SKM-1 treated with dmso at 0.1 percent for 144 hours (cell line): ENCODE measurements around the gene PROSER3.

Experiments
- DNase-seq: peaks from one replicate; lab custom pipeline; 2025; ENCODE audit not compliant: unreplicated experiment; lab: John Stamatoyannopoulos, UW

PROSER3 gene

DNA sequence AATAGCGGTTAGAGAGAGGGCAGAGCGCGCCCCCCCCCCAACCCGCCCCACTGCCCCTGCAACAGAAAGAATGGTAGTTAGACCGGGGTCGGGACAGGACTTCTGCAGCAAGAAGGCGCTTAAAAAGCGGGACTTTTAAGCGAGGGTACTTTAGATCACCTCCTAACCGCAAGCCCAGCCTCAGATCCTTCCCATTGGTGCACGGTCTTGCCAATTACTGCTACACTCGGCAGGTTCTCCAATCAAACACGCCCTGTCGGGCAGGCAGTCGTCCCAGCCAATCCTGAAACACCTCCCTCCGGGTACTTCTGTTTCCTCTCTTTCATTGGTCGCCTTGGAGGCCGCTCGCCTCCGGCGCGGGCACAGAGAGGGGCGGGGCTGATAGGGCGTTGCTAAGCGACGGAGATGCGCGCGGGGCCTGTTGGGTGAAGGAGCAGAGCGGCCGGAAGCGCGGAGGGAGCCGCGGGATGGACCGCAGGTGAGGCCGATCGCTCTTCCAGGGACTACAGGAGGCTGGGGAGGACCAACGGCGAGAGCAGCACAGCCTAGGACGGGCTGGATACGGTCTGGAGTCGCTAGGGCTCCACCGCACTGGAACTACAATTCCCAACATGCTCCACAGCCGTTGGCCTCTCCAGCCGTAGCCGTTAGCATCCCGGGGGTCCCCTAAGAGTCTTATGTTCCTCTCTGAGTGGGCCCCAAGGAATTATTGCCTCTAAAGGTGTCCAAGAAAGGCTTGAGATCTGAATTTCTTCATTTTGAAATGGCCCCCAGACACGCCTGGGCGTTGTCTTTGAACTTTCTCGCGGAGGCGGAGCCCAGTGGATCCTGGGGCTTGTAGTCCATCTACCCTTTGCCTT is at the start of gene PROSER3:
Gene PROSER3 (plus strand): TSS at position 428 of the 860 bp plus-strand sequence. CDS start 40 bp downstream, at position 468.
- peak; percentile 99 for DNase-seq

DNA sequence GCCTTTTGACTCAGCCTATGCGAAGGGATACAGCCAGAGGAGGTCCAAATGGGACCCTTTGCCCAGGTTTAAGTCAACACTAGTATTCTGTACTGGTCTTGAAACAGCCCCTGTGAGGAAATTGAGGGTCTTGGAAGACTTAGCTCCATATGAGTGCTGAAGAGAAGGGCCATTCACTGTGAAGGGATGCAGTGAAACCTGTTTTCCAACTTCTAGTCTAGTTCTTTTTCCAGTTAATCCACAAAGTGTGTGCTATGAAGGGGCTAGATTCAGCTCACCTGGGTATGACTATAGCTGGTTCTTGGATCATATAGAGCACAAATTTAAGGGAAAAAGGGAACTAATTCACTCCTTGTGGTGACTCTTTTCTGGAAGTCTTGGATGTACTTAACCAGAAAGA is 49.6 kb upstream of the PROSER3 start:
- DNase-seq = no peak

DNA sequence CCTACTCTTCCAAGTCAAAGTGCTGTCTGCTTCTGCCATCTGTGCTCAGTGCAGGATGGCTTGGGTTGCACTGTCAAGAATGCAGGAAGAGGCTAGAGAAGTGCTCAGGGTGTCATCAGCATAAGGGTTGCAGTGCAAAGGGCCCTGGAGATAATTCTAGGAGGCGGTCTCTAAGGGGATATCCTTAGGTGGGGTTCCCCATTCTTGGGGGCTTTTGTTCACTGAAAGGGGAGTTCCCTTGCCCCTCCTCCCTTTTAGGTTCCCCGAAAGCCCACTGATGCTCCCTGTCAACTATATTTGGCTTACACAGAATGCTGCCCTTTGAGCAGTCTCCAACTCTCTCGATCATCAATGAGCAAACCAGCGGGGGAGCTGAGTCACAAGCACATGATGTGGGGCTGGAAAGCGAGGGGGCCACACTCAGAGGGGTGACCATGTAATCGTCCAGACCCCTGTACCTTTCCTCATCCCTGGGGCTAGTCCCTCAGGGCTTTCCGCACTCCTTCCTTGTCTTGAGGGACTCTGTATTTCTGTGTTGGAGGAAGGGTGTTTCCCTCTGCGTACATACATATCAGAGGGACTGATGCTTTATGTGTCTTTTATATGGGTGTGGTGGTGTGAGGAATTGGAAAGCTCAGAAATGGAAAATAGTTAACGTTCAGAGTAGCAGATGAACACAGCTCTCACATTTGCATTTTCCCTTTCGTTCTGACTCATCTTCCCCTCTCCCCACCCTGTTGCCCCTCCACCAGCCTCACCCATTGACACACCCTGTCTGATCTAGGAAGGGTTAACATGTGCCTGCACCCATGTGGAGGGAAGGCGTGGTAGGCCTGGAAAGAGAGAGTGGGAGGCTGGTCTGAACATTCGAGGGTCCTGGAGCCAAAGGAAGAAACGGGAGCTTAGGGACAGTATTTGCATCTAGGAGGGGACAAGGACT is 46.9 kb upstream of the PROSER3 start:
- no peak for DNase-seq

DNA sequence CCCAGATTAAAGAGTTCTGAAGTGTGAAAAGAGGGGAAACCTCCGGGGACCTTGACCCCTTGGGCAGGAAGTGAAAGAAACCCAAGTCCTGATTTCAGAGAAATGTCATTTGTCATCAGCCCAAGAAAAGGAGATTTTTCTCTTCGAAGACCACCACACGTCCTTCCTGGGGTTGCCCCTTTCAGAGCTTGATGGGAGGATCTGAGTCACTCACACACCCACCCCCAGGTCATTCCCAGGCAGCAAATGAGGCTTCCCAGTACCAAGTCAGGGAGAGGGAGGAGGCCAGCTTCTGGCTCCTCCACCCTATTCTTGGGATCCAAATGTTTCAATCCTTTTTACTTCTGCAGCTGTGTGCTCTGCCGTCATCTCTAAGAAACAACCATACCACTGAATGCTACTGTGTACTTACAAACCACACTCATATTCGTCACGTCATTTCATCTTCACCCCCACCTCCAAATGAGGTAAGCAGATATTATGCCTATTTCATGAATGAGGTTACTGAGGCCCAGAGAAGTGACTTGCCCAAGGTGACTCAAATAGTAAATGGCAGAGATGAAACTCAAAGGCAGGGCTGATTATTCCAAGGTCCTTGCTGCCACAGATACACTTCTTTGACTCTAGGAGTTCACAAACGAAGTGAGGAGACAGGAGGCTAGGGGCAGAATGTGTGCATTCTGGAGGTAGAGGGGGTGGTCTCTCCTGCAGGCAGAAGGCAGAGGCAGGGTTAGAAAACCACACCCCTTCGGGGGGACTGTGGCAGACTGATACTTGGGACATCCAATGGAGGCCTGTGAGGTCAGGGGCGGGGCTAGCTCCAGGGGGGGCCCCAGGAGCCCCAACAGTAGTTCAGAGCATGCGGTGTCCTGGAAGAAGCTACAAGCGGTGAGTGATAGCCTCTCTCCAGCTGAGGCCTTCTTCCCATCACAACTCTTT is 45.1 kb upstream of the PROSER3 start:
- DNase-seq = no peak

DNA sequence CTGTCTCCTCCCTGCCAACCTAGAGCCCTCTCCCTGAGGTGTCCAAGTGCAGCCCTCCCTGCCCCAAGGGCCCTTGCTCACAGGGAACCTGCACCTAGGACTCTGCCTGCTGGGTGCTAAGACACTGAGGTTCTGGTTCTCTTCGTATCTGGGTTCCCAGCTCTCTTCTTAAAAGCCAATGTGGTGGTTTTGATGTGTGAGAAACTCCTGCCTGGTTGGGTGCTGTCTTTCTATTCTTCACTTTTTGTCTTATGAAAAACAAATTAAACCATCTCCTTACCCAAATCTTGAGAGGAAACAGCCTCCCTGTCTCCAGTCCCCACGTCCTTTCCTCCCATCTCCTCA is 44.5 kb upstream of the PROSER3 start:
- no peak for DNase-seq

DNA sequence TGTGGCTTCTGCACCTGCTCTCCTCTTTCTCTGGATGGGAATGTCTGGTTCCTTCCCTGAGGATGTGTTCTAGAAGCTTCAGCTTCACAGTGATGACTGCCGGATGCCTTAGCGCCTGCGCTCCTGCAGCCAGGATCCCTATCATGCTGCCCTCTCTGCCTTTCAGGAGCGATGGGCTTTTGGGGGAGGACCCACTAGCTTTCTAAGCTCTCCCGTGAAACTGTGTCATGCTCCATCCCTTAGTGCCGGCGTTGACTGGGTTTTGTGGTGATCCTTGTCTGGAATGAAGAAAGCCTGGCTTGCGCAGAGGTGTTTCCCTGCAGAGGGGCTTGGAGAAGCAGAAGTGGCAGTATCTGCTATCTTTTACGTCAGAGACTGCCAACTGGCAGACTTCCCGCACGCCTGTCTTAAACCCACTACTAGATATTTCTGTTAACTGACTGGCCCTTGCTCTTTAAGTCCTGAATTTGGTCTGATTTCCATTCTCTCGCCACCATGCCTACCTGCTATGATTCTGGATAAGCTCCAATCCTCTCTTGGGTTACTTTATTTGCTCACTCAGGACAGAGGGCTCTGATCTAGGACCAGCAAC is 44.0 kb upstream of the PROSER3 start:
- DNase-seq = no peak

DNA sequence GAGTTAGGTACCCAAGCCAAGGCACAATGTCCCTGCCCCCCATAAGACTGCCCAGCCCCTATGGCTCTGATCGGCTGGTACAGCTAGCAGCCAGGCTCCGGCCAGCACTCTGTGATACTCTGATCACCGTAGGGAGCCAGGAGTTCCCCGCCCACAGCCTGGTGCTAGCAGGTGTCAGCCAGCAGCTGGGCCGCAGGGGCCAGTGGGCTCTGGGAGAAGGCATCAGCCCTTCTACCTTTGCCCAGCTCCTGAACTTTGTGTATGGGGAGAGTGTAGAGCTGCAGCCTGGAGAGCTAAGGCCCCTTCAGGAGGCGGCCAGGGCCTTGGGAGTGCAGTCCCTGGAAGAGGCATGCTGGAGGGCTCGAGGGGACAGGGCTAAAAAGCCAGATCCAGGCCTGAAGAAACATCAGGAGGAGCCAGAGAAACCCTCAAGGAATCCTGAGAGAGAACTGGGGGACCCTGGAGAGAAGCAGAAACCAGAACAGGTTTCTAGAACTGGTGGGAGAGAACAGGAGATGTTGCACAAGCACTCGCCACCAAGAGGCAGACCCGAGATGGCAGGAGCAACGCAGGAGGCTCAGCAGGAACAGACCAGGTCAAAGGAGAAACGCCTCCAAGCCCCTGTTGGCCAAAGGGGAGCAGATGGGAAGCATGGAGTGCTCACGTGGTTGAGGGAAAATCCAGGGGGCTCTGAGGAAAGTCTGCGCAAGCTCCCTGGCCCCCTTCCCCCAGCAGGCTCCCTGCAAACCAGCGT is 43.2 kb upstream of the PROSER3 start:
- no peak for DNase-seq

DNA sequence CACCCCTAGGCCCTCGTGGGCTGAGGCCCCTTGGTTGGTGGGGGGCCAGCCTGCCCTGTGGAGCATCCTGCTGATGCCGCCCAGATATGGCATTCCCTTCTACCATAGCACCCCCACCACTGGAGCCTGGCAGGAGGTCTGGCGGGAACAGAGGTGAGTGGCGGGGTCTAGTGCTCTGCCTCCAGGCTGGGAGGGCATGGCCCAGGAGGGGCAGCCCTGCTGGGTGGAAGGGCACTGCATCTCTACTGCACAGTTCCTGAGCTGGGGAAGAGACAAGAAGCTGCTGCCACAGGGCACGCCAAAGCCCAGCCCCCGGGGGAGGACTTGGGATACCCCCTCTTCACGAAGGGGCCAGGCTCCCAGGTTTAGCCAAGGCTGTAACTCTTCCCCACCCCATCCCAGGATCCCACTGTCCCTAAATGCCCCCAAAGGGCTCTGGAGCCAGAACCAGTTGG is 42.6 kb upstream of the PROSER3 start:
- DNase-seq = no peak

DNA sequence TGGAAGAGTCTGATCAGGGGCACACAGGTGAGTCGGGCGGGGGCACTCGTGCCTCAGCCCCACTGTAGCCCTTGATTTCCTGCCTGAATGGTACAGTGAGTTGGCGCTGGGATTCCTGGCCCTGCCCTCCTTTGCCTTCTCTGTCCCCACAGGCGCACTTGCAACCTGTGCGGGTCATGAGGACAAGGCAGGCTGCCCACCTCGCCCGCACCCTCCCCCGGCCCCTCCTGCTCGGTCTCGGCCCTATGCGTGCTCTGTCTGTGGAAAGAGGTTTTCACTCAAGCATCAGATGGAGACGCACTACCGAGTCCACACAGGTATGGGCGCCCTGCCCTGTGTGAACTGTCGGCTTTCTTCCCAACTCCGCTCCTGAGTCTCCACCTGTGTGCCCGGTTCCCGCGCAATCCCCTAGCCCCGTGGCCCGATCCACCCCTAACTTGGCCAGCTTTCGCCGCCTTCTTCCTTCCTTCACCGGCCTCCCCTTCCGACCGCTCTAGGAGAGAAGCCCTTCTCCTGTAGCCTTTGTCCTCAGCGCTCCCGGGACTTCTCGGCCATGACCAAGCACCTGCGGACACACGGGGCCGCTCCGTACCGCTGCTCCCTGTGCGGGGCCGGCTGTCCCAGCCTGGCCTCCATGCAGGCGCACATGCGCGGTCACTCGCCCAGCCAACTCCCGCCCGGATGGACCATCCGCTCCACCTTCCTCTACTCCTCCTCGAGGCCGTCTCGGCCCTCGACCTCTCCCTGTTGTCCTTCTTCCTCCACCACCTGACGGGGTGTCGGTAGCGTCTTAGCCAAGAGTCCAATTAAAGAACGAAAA is 41.8 kb upstream of the PROSER3 start:
- no peak for DNase-seq

DNA sequence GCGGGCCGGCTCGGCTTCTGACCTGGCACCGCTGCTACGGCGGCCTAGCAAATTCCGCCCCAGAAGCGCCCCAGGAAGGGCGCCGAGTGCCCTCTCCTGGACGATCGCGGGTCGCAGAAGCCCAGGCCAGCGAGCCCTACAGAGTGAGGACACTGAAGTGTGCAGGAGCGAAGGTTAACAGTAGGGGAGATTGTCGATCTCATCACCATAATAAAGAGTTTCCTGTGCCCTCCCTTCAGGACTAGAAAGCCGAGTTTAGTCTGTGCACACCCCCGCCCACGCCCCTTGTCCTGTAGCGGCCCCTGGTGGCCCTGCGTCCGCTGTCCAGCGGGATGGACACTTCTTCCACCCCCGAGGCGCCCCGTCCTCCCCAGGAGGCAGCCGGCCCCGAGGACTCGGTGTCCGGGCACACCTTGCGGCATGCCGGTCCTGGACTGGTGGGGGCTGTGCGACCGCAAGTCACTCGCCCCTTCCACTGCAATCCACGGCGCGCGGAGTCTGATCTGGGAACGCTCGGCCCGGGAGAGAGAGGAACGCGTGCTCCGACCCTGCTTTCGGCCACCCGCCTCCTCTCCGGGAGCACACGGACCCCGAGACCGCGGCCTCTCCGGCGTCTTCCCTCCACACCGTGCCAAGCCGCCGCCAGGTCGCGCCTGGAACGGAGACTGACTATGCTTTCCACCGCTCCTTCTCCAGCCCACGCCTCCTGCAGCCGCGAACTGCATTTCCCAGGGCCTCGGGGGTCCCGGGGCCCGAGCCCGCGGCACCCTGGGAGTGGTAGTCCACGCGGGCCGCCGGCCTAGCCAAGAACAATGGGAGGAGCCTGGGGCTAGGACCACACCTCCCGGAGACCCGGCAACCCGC is 40.9 kb upstream of the PROSER3 start:
- DNase-seq = peak; percentile 96

DNA sequence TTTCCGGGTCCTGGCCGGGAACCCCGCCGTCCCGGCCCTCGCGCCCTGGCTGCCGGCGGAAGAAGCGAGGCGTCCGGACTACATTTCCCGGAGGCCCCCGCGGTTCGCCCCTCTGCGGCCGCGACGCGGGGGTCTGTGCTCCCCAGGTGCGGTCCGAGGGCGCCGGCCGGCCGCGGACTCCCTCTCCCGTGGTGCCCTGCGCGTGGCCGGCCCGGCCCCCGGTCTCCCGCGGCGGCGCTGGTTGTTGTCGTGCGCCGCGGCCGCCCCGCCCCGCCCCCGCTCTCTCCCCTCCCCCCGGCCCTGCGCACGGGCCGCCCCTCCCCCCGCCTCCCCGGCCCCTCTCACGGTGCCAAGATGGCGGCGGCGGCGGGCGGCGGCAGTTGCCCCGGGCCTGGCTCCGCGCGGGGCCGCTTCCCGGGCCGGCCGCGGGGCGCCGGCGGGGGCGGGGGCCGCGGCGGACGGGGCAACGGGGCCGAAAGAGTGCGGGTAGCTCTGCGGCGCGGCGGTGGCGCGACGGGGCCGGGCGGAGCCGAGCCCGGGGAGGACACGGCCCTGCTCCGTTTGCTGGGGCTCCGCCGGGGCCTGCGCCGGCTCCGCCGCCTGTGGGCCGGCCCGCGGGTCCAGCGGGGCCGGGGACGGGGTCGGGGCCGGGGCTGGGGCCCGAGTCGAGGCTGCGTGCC is 40.2 kb upstream of the PROSER3 start, which contains the start of gene KMT2B:
Gene KMT2B (plus strand): TSS at position 339 of the 680 bp plus-strand sequence. CDS start 16 bp downstream, at position 355.
- DNase-seq = no peak

DNA sequence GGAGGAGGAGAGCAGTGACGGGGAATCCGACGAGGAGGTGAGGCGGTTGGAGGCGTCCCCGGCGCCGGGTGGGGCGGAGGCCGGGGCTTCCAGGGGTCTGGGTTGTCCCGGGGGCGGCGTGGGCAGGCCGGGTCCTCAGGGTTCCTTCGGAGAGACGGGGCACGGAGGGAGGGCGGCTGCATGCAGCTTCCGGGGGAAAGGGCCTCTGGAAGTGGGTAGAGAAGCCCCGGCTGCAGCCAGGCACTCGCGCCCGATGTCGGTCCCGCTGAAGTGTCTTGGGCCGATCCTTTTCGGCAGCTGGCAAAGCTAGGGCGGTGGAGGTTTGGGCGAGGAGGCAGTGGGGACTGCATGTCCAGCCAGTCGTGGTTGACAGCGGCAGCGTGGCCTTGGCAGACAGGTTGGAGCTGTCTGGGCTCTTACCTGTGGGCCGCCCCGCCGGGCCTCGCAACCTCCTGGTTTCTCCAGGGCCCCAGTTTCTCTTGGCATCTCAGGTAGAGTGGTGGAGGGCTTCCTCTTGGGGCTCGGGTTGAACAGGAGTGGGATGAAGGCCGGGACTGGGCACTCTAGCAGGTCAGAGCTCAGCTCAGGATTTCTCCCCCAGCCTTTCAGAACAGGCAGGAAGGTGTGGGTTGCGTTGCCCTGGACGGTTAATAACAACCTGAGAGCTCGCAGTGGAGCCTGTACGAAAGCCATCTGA is 39.5 kb upstream of the PROSER3 start:
- DNase-seq = no peak

DNA sequence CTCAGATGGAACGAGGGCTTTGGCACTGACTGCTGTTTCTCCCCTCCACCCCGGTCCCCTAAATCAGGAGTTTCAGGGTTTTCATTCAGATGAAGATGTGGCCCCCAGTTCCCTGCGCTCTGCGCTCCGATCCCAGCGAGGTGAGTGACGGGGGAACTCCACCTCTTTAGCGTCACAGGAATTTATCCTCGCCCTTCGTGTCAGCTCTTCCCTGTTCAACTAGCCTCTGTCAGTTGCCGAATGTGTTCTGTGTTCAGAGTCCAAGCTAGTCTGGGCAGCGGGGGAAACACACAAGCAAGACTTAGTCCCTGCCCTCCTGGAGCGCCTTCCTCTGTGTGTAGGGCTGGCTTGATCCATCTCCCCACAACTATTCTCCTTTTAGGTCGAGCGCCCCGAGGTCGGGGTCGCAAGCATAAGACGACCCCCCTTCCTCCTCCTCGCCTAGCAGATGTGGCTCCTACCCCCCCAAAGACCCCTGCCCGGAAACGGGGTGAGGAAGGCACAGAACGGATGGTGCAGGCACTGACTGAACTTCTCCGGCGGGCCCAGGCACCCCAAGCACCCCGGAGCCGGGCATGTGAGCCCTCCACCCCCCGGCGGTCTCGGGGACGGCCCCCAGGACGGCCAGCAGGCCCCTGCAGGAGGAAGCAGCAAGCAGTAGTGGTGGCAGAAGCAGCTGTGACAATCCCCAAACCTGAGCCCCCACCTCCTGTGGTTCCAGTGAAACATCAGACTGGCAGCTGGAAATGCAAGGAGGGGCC is 38.4 kb upstream of the PROSER3 start:
- no peak for DNase-seq

DNA sequence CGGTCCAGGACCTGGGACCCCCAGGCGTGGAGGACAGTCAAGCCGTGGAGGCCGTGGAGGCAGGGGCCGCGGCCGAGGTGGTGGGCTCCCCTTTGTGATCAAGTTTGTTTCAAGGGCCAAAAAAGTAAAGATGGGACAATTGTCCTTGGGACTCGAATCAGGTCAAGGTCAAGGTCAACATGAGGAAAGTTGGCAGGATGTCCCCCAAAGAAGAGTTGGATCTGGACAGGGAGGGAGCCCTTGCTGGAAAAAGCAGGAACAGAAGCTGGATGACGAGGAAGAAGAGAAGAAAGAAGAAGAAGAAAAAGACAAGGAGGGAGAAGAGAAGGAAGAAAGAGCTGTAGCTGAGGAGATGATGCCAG is 37.8 kb upstream of the PROSER3 start:
- no peak for DNase-seq

DNA sequence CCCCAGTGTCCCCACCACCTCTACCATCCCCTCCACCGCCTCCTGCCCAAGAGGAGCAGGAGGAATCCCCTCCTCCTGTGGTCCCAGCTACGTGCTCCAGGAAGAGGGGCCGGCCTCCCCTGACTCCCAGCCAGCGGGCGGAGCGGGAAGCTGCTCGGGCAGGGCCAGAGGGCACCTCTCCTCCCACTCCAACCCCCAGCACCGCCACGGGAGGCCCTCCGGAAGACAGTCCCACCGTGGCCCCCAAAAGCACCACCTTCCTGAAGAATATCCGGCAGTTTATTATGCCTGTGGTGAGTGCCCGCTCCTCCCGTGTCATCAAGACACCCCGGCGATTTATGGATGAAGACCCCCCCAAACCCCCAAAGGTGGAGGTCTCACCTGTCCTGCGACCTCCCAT is 37.3 kb upstream of the PROSER3 start:
- DNase-seq = no peak

DNA sequence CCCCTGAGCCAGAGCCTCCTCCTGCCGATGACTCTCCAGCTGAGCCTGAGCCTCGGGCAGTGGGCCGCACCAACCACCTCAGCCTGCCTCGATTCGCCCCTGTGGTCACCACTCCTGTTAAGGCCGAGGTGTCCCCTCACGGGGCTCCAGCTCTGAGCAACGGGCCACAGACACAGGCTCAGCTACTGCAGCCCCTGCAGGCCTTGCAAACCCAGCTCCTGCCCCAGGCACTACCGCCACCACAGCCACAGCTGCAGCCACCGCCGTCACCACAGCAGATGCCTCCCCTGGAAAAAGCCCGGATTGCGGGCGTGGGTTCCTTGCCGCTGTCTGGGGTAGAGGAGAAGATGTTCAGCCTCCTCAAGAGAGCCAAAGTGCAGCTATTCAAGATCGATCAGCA is 36.6 kb upstream of the PROSER3 start:
- DNase-seq = no peak
